Stimulated activated CD4-positive, alpha-beta T cell treated with anti-CD3 and anti-CD28 coated beads, TNF-alpha, amount 100 ng/mL, for 4 hours (primary cell): ENCODE data around the gene CYP1A2.
A peak's percentile ranks its signal among the peaks of the same experiment; 100 is the strongest.
"Not testable (repeated sequence)": the region's sequence is repeated elsewhere in the genome, so short reads cannot be mapped to it uniquely, and the experiment has no call there.

Source experiments
- DNase-seq, 3 experiments: peaks; one replicate each; pipeline ENCODE4 v3.0.0-alpha.2; 2020; ENCODE audit warnings: low read depth in 3 of 3

The CYP1A2 gene

GRCh38 chr15:74748322-74748946 is at the start of gene CYP1A2:
Gene CYP1A2 (plus strand): TSS chr15:74748845. CDS start chr15:74749739, 894 bp downstream.
- DNase-seq = no peak

GRCh38 chr15:74709011-74709410 is 39.6 kb upstream of the CYP1A2 start:
- no peak for DNase-seq

GRCh38 chr15:74709892-74710291 is 38.8 kb upstream of the CYP1A2 start:
- DNase-seq = no peak

- DNase-seq = no peak
These were observed 38.1 kb upstream of the CYP1A2 start for GRCh38 chr15:74710319-74711094.

GRCh38 chr15:74712311-74712710 is 36.3 kb upstream of the CYP1A2 start:
- DNase-seq = no peak

- no peak for DNase-seq
These were observed 32.0 kb upstream of the CYP1A2 start for GRCh38 chr15:74716651-74717050.

- DNase-seq = no peak
These were observed 26.1 kb upstream of the CYP1A2 start for GRCh38 chr15:74722591-74722990.

- DNase-seq = no peak
These were observed 25.5 kb upstream of the CYP1A2 start for GRCh38 chr15:74723187-74723586.

GRCh38 chr15:74723754-74724334 is 24.8 kb upstream of the CYP1A2 start:
- no peak for DNase-seq

GRCh38 chr15:74724570-74725224 is 23.9 kb upstream of the CYP1A2 start:
- no peak for DNase-seq

- peak in 1 of 3 experiments; percentile 22 for DNase-seq
These were observed 23.3 kb upstream of the CYP1A2 start, which contains the start of gene CYP1A1 for GRCh38 chr15:74725225-74725774. Gene CYP1A1 (minus strand): TSS chr15:74725528. CDS start chr15:74723097, 2,431 bp downstream.

GRCh38 chr15:74725845-74726773 is 22.5 kb upstream of the CYP1A2 start:
- peak in 2 of 3 experiments; percentile 30 to 36 for DNase-seq

- DNase-seq = no peak
These were observed 21.9 kb upstream of the CYP1A2 start for GRCh38 chr15:74726774-74727164.

- DNase-seq = no peak
These were observed 20.9 kb upstream of the CYP1A2 start for GRCh38 chr15:74727727-74728126.

GRCh38 chr15:74728699-74729098 is 19.9 kb upstream of the CYP1A2 start:
- not testable (repeated sequence) for DNase-seq

GRCh38 chr15:74729372-74729771 is 19.3 kb upstream of the CYP1A2 start:
- DNase-seq = not testable (repeated sequence)

- DNase-seq = no peak
These were observed 17.9 kb upstream of the CYP1A2 start for GRCh38 chr15:74730619-74731316.

GRCh38 chr15:74732846-74733245 is 15.8 kb upstream of the CYP1A2 start:
- no peak for DNase-seq

GRCh38 chr15:74733269-74733668 is 15.4 kb upstream of the CYP1A2 start:
- no peak for DNase-seq

GRCh38 chr15:74735305-74735704 is 13.3 kb upstream of the CYP1A2 start:
- no peak for DNase-seq
